Fibroblast of lung (primary cell): ENCODE data around the gene EIF4H.

Source experiments
- EZH2 ChIP-seq: IDR thresholded peaks from 2 replicates; pipeline ENCODE4 v1.5.1; 2012; ENCODE audit warnings: low read length, control low read depth, mild to moderate bottlenecking; ENCODE audit errors: missing control alignments
- TF ChIP-seq, protein P1 (sequence below), 2 donors: IDR thresholded peaks in 1 of 2; conservative IDR thresholded peaks in 1 of 2; 1 replicate in 1 of 2; 2 replicates in 1 of 2; pipeline ENCODE4 v1.5.1; 2011 to 2012; ENCODE audit warnings: low read length in 2 of 2, control low read depth in 1 of 2, inconsistent platforms in 1 of 2, low read depth in 1 of 2, mild to moderate bottlenecking in 1 of 2

DNA sequence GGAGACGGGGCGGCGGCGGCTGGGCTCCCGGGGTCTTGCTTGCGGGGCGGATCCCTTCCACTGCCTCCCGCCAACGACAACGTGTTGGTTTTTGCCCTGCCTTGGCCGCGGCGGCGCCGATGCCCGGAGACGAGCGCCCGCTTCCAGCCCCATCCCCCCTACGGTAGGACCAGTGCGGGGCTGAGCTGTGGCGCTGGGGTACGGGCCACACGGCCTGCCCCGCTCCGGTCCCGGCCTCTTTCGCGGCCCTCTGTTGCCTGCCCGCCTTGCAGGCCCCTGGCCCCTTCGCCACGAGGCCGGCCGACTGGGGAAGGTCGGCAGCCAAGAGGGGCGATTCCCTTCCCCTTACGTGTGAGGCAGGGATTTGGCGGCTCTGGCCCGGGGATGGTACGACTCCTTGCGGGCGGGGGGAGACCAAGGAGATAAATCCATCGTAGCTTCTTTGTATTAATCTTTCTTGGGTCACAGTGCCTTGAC is 488 bp downstream of the EIF4H start:
- TF ChIP-seq, protein P1, sequence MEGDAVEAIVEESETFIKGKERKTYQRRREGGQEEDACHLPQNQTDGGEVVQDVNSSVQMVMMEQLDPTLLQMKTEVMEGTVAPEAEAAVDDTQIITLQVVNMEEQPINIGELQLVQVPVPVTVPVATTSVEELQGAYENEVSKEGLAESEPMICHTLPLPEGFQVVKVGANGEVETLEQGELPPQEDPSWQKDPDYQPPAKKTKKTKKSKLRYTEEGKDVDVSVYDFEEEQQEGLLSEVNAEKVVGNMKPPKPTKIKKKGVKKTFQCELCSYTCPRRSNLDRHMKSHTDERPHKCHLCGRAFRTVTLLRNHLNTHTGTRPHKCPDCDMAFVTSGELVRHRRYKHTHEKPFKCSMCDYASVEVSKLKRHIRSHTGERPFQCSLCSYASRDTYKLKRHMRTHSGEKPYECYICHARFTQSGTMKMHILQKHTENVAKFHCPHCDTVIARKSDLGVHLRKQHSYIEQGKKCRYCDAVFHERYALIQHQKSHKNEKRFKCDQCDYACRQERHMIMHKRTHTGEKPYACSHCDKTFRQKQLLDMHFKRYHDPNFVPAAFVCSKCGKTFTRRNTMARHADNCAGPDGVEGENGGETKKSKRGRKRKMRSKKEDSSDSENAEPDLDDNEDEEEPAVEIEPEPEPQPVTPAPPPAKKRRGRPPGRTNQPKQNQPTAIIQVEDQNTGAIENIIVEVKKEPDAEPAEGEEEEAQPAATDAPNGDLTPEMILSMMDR (conservative IDR thresholded peaks at IDR 0.05 in 1 of 2, IDR thresholded peaks at IDR 0.05 in 1 of 2; ENCODE audit: low read depth in 1 of 2, low read length in 2 of 2): no peak
- TF ChIP-seq EZH2: no peak
